H1 (cell line): ENCODE results near the gene KLHL29. TPM values are rescaled to one million over a fixed set of nuclear protein-coding genes. Genes with fewer than 3 reads are reported as not detected.

Source experiments
- CTCF ChIA-PET: fragments of 300-600 bp; sonication (Branson Sonifier 250); formaldehyde crosslinking; loops from one replicate; lab custom pipeline; 2021; ENCODE audit not compliant: partially characterized antibody; lab: Charles Lee
- POLR2A ChIA-PET: fragments of 300-600 bp; sonication (Branson Sonifier 250); formaldehyde crosslinking; loops from one replicate; lab custom pipeline; 2021; ENCODE audit warnings: inconsistent platforms; ENCODE audit not compliant: partially characterized antibody; lab: Charles Lee
- DNase-seq, 2 experiments: peaks; one replicate each; pipeline versions ENCODE4 v3.0.0 to v3.0.0-alpha.2; 2010 to 2022; ENCODE audit warnings: low spot score in 2 of 2, low read depth in 1 of 2, mixed read lengths in 1 of 2
- FAIRE-seq: peaks from 2 replicates; lab custom pipeline; 2011; peaks lifted over from hg19 to GRCh38; lab: Jason Lieb, UNC
- H2AFZ ChIP-seq: 2 replicates; pipeline ENCODE4 v1.8.1; 2012; ENCODE audit warnings: low read length, inconsistent platforms
- H2AK5ac ChIP-seq: 2 replicates; pipeline ENCODE4 v1.6.1; 2013; ENCODE audit warnings: low read depth, low read length
- H2BK120ac ChIP-seq: replicated peaks from 2 replicates; pipeline ENCODE3; 2013; ENCODE audit warnings: low read depth, low read length, inconsistent platforms
- H2BK12ac ChIP-seq: 2 replicates; pipeline ENCODE4 v1.6.1; 2013; ENCODE audit warnings: low read depth, low read length
- H2BK15ac ChIP-seq: 2 replicates; pipeline ENCODE4 v1.6.1; 2013; ENCODE audit warnings: low read length
- H2BK20ac ChIP-seq: 2 replicates; pipeline ENCODE4 v1.6.1; 2013; ENCODE audit warnings: low read length
- H2BK5ac ChIP-seq: 2 replicates; pipeline ENCODE4 v1.6.1; 2013; ENCODE audit warnings: low read depth, low read length
- H3K14ac ChIP-seq: 2 replicates; pipeline ENCODE4 v1.6.1; 2013; ENCODE audit warnings: inconsistent platforms; ENCODE audit not compliant: insufficient read length
- H3K18ac ChIP-seq: 2 replicates; pipeline ENCODE4 v1.6.1; 2013; ENCODE audit warnings: low read length; ENCODE audit errors: extremely low read depth
- H3K23ac ChIP-seq: 2 replicates; pipeline ENCODE4 v1.6.1; 2013; ENCODE audit warnings: inconsistent platforms; ENCODE audit not compliant: insufficient read length
- H3K23me2 ChIP-seq: 2 replicates; pipeline ENCODE4 v1.6.1; 2013; ENCODE audit warnings: low read depth, low read length
- H3K27ac ChIP-seq: 2 replicates; pipeline ENCODE4 v1.6.1; 2011; ENCODE audit warnings: low read depth, low read length, inconsistent platforms
- H3K27me3 ChIP-seq, 4 experiments: replicated peaks in 1 of 4; 1 replicate in 1 of 4; 2 replicates in 3 of 4; pipeline versions ENCODE4 v1.6.1 to v1.8.1; 2011 to 2013; ENCODE audit warnings: low read length in 3 of 4, mild to moderate bottlenecking in 3 of 4, inconsistent platforms in 2 of 4, mixed read lengths in 2 of 4, moderate library complexity in 1 of 4; ENCODE audit not compliant: control insufficient read depth in 3 of 4, insufficient read depth in 3 of 4; ENCODE audit errors: extremely low read depth in 1 of 4
- H3K36me3 ChIP-seq, 4 experiments: 2 replicates each; pipeline versions ENCODE4 v1.6.1 to v1.8.1; 2011 to 2013; ENCODE audit warnings: mild to moderate bottlenecking in 4 of 4, low read length in 3 of 4, moderate library complexity in 2 of 4, control low read depth in 1 of 4, inconsistent platforms in 1 of 4; ENCODE audit not compliant: insufficient read depth in 4 of 4, control insufficient read depth in 2 of 4
- H3K4ac ChIP-seq: replicated peaks from 2 replicates; pipeline ENCODE3; 2013; ENCODE audit warnings: low read length, low read depth, mixed read lengths, inconsistent platforms; ENCODE audit not compliant: insufficient read length
- H3K4me1 ChIP-seq, 4 experiments: replicated peaks in 1 of 4; 1 replicate in 1 of 4; 2 replicates in 3 of 4; pipeline versions ENCODE4 v1.6.1 to v1.8.1; 2011 to 2013; ENCODE audit warnings: low read length in 3 of 4, inconsistent platforms in 2 of 4, mixed read lengths in 1 of 4; ENCODE audit not compliant: insufficient read depth in 4 of 4, control insufficient read depth in 3 of 4
- H3K4me2 ChIP-seq, 2 experiments: 2 replicates each; pipeline versions ENCODE4 v1.6.1 to v1.8.1; 2011 to 2013; ENCODE audit warnings: low read depth in 2 of 2, low read length in 2 of 2, control low read depth in 1 of 2, inconsistent platforms in 1 of 2, mild to moderate bottlenecking in 1 of 2; ENCODE audit not compliant: insufficient read depth in 1 of 2
- H3K4me3 ChIP-seq, 4 experiments: fragments of 200-600, 300-600 bp in 1 of 4; sonication (generic), shearing (Covaris generic), sonication (Bioruptor Twin) in 1 of 4; 2 replicates each; pipeline versions ENCODE4 v1.5.1 to v1.8.1; 2011 to 2016; ENCODE audit warnings: low read length in 4 of 4, low read depth in 3 of 4, control low read depth in 2 of 4, inconsistent platforms in 2 of 4, mild to moderate bottlenecking in 2 of 4, mixed read lengths in 1 of 4, moderate library complexity in 1 of 4; ENCODE audit not compliant: insufficient read depth in 2 of 4; ENCODE audit errors: extremely low read depth in 1 of 4
- H3K56ac ChIP-seq: replicated peaks from 2 replicates; pipeline ENCODE3; 2013; ENCODE audit warnings: low read depth, mild to moderate bottlenecking, mixed read lengths, low read length, inconsistent platforms; ENCODE audit not compliant: insufficient read length
- H3K79me1 ChIP-seq: 2 replicates; pipeline ENCODE4 v1.6.1; 2013; ENCODE audit warnings: low read depth, low read length, control low read depth
- H3K79me2 ChIP-seq, 2 experiments: 2 replicates each; pipeline versions ENCODE4 v1.6.1 to v1.8.1; 2012 to 2013; ENCODE audit warnings: low read length in 2 of 2, mild to moderate bottlenecking in 2 of 2, inconsistent platforms in 1 of 2; ENCODE audit not compliant: insufficient read depth in 2 of 2, control insufficient read depth in 1 of 2
- H3K9ac ChIP-seq, 4 experiments: replicated peaks in 1 of 4; 1 replicate in 1 of 4; 2 replicates in 3 of 4; pipeline versions ENCODE4 v1.6.1 to v1.8.1; 2011 to 2013; ENCODE audit warnings: low read depth in 3 of 4, low read length in 3 of 4, control low read depth in 2 of 4, mild to moderate bottlenecking in 2 of 4, moderate library complexity in 2 of 4, inconsistent platforms in 1 of 4; ENCODE audit errors: extremely low read depth in 1 of 4
- H3K9me3 ChIP-seq, 2 experiments: 2 replicates each; pipeline versions ENCODE4 v1.6.1 to v1.8.1; 2012 to 2013; ENCODE audit warnings: mild to moderate bottlenecking in 2 of 2, moderate library complexity in 2 of 2, control low read depth in 1 of 2, inconsistent platforms in 1 of 2, low read depth in 1 of 2, low read length in 1 of 2, mixed read lengths in 1 of 2; ENCODE audit not compliant: insufficient read depth in 2 of 2
- H4K20me1 ChIP-seq, 2 experiments: replicated peaks in 1 of 2; 2 replicates each; pipeline versions ENCODE3 to v1.8.1; 2011 to 2013; ENCODE audit warnings: inconsistent platforms in 2 of 2, low read length in 2 of 2, mild to moderate bottlenecking in 1 of 2; ENCODE audit not compliant: insufficient read depth in 2 of 2, control insufficient read depth in 1 of 2
- H4K5ac ChIP-seq: 2 replicates; pipeline ENCODE4 v1.6.1; 2013; ENCODE audit warnings: low read length, low read depth, mixed read lengths, inconsistent platforms; ENCODE audit not compliant: insufficient read length
- H4K8ac ChIP-seq: 2 replicates; pipeline ENCODE4 v1.8.0; 2013; ENCODE audit warnings: mild to moderate bottlenecking, moderate library complexity, low read length, inconsistent platforms; ENCODE audit not compliant: insufficient read depth; ENCODE audit errors: extremely low read depth
- H4K91ac ChIP-seq: replicated peaks from 2 replicates; pipeline ENCODE3; 2013; ENCODE audit warnings: low read length, mixed read lengths, inconsistent platforms; ENCODE audit not compliant: insufficient read length
- BRCA1 ChIP-seq: IDR thresholded peaks from 2 replicates; pipeline ENCODE4 v1.6.1; 2012; ENCODE audit warnings: low read depth, low read length, improper control_type of control experiment
- EP300 ChIP-seq, 2 experiments: IDR thresholded peaks; 1 replicate in 1 of 2; 2 replicates in 1 of 2; pipeline ENCODE4 v1.6.1; 2011 to 2012; ENCODE audit warnings: low read depth in 2 of 2, low read length in 2 of 2, mild to moderate bottlenecking in 2 of 2, borderline replicate concordance in 1 of 2, inconsistent platforms in 1 of 2, moderate library complexity in 1 of 2
- FOSL1 ChIP-seq: IDR thresholded peaks from 2 replicates; pipeline ENCODE4 v1.6.1; 2011; ENCODE audit warnings: mild to moderate bottlenecking, low read depth, low read length, moderate library complexity; ENCODE audit not compliant: insufficient read depth
- HDAC6 ChIP-seq: IDR thresholded peaks from one replicate; pipeline ENCODE4 v1.7.1; 2012; ENCODE audit warnings: low read depth, mild to moderate bottlenecking, inconsistent platforms, low read length, moderate library complexity
- JUN ChIP-seq: IDR thresholded peaks from 2 replicates; pipeline ENCODE4 v1.6.1; 2011; ENCODE audit warnings: low read depth, mild to moderate bottlenecking, improper control_type of control experiment, low read length
- MAFK ChIP-seq: IDR thresholded peaks from 2 replicates; pipeline ENCODE4 v1.6.1; 2012; ENCODE audit warnings: low read depth, mild to moderate bottlenecking, improper control_type of control experiment, low read length
- POLR2A ChIP-seq, 2 experiments: IDR thresholded peaks; 1 replicate in 1 of 2; 2 replicates in 1 of 2; pipeline ENCODE4 v1.6.1; 2011; ENCODE audit warnings: low read depth in 2 of 2, low read length in 2 of 2, mild to moderate bottlenecking in 2 of 2; ENCODE audit errors: control extremely low read depth in 1 of 2
- POLR2AphosphoS5 ChIP-seq: IDR thresholded peaks from 2 replicates; pipeline ENCODE4 v1.6.1; 2011; ENCODE audit warnings: low read depth, low read length
- RNF2 ChIP-seq: fragments of 200-900, 300-1000 bp; sonication (generic); IDR thresholded peaks from 2 replicates; pipeline ENCODE4 v1.7.1; 2016; ENCODE audit warnings: borderline replicate concordance, low read depth, mild to moderate bottlenecking, antibody characterized with exemption, low read length; ENCODE audit not compliant: poor library complexity, severe bottlenecking; ENCODE audit errors: missing control alignments
- SIRT6 ChIP-seq: IDR thresholded peaks from one replicate; pipeline ENCODE4 v1.7.1; 2012; ENCODE audit warnings: low read length, inconsistent platforms
- SIX5 ChIP-seq: IDR thresholded peaks from 2 replicates; pipeline ENCODE4 v1.6.1; 2011; ENCODE audit warnings: mild to moderate bottlenecking, low read depth, low read length
- SP1 ChIP-seq: IDR thresholded peaks from 2 replicates; pipeline ENCODE4 v1.6.1; 2011; ENCODE audit warnings: low read depth, low read length
- SP4 ChIP-seq: IDR thresholded peaks from 2 replicates; pipeline ENCODE4 v1.6.1; 2012; ENCODE audit warnings: low read length, inconsistent platforms
- TAF1 ChIP-seq: IDR thresholded peaks from 2 replicates; pipeline ENCODE4 v1.6.1; 2011; ENCODE audit warnings: mild to moderate bottlenecking, low read depth, low read length
- WGBS, 2 experiments: shearing (Covaris generic) in 1 of 2; methylation state at CpG; one replicate each; pipeline versions ENCODE4 v1.1.6 to v1.1.7; 2013 to 2015; ENCODE audit warnings: low lambda C conversion rate in 2 of 2, mixed read lengths in 2 of 2, inconsistent platforms in 1 of 2, low coverage in 1 of 2, missing lambda C conversion rate in 1 of 2; ENCODE audit not compliant: insufficient replicate concordance in 2 of 2, insufficient coverage in 1 of 2, insufficient read length in 1 of 2; ENCODE audit errors: extremely low coverage in 1 of 2, missing lambda C conversion rate in 1 of 2; 5-methylcytosine and 5-hydroxymethylcytosine counted together
- polyA plus RNA-seq, 7 experiments: library from polyadenylated mRNA; depleted of rRNA in 3 of 7; stranded (reverse) in 5 of 7; unstranded in 2 of 7; fragments of >200 nt in 5 of 7; fragments of 200-250 nt in 2 of 7; gene quantifications; 1 replicate in 5 of 7; 2 replicates in 1 of 7; 4 replicates in 1 of 7; pipeline versions ENCODE4 v1.2.1 to v1.2.3, GENCODE V29; 2011 to 2013; ENCODE audit warnings: missing spikeins in 2 of 7, mixed read lengths in 2 of 7
- total RNA-seq: library from RNA; stranded (reverse); fragmentation: NEBNext Ultra II Directional; extraction: Animal tissue kit (Norgen Biotek cat#: 25700); gene quantifications from 2 replicates; pipeline ENCODE4 v1.2.1, GENCODE V29; 2021

KLHL29 gene
- total and polyA plus RNA-seq, 2 of the 8 experiments (the other 6 are each of a cell fraction or from before 2014, with no cell fraction given) = 1.1 to 4.7 TPM

DNA sequence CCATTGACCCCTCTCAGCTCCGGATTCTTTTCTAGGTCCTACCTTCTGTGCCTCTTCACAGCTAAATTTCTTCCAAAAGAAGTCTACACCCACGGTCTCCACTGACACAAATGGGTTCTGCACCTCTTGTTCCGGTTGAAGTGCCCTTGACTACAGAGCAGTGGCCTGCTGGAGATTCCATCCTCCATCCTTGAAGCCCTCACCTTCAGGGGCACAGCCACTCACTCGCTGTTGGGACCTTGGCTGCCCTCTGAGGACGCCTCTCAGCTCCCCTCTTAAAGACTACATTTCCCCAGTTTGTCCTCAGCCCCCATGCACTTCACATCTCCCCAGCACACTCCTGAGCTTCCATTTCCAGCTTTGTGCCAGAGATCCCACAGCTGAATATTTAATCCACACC lies 315.6 kb downstream of the KLHL29 start:
- Histone ChIP-seq H2BK5ac (no peak overlapping the region), H3K56ac (no peak overlapping the region), H3K36me3 (no peaks in the 10 kb centered on the region), H4K91ac (no peak overlapping the region), H2BK12ac (no peak overlapping the region), H4K8ac (no peak overlapping the region), H3K9me3 (0 out of 4 replicates have a peak, but pooled peaks cover 0 to 2% of the 10 kb centered on the region in 2 experiments)
- DNase-seq (no peak), FAIRE-seq (no peak)
- TF ChIP-seq SIX5 (no peak), SP1 (no peak), SIRT6 (no peak), POLR2A (IDR thresholded peaks at IDR 0.05; ENCODE audit: control extremely low read depth in 1 of 2, low read depth in 2 of 2, low read length in 2 of 2) (no peak), POLR2AphosphoS5 (no peak), HDAC6 (no peak), FOSL1 (no peak), SP4 (no peak), TAF1 (no peak), EP300 (IDR thresholded peaks at IDR 0.05; ENCODE audit: borderline replicate concordance in 1 of 2, low read depth in 2 of 2, low read length in 2 of 2) (no peak), MAFK (no peak), RNF2 (no peak), BRCA1 (no peak), JUN (no peak)
- TF ChIP-seq, all 59 proteins: peak for 0
- Histone ChIP-seq H4K5ac (no peak overlapping the region), H2AK5ac (no peak overlapping the region), H3K4ac (no peak overlapping the region), H3K27ac (no peak overlapping the region), H2BK15ac (no peak overlapping the region), H2BK120ac (no peak overlapping the region), H3K18ac (no peak overlapping the region), H2AFZ (no peak overlapping the region), H3K79me2 (no peaks in the 10 kb centered on the region), H3K79me1 (no peaks in the 10 kb centered on the region; the same call in 1 of the 2 replicates), H3K14ac (no peak overlapping the region), H3K9ac (no peak overlapping the region), H3K23ac (no peak overlapping the region), H4K20me1 (peaks cover 0 to 2% of the 10 kb centered on the region in 2 experiments), H2BK20ac (no peak overlapping the region), H3K4me1 (peaks cover 0 to 13% (median 4%) of the 10 kb centered on the region in 4 experiments; a peak in 5 of 7 replicates), H3K4me3 (no peak overlapping the region), H3K27me3 (no peaks in the 10 kb centered on the region), H3K23me2 (no peaks in the 10 kb centered on the region), H3K4me2 (no peak overlapping the region)
- CTCF ChIA-PET = interaction anchor here (1.0 kb wide), 2 partner anchors 61 to 77 kb away, joined by 3 read pairs; no protein-coding TSS in a partner anchor
- POLR2A ChIA-PET = interaction anchor here (1.2 kb wide), 1 partner anchor 10 kb away, joined by 3 read pairs; no protein-coding TSS in a partner anchor
- 91% methylated on average over 5 of the region's 5 CpGs; no CpG with 5 or more reads in 1 of the 2 experiments for WGBS, 2 experiments
